Measurements from ENCODE around the gene BMP3.

GRCh38 chr4:81021981-81022380, 8.5 kb upstream of the BMP3 start:
- TF ChIP-seq, protein P1, sequence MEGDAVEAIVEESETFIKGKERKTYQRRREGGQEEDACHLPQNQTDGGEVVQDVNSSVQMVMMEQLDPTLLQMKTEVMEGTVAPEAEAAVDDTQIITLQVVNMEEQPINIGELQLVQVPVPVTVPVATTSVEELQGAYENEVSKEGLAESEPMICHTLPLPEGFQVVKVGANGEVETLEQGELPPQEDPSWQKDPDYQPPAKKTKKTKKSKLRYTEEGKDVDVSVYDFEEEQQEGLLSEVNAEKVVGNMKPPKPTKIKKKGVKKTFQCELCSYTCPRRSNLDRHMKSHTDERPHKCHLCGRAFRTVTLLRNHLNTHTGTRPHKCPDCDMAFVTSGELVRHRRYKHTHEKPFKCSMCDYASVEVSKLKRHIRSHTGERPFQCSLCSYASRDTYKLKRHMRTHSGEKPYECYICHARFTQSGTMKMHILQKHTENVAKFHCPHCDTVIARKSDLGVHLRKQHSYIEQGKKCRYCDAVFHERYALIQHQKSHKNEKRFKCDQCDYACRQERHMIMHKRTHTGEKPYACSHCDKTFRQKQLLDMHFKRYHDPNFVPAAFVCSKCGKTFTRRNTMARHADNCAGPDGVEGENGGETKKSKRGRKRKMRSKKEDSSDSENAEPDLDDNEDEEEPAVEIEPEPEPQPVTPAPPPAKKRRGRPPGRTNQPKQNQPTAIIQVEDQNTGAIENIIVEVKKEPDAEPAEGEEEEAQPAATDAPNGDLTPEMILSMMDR (conservative IDR thresholded peaks at IDR 0.05), result no peak
- no peak for TF ChIP-seq ZFX (IDR thresholded peaks at IDR 0.05)

Measured in C4-2B (cell line).